ENCODE data around the gene COL25A1.

GRCh38 chr4:108787724-108788123 is 514.7 kb downstream of the COL25A1 start:
- TF ChIP-seq CTCF (IDR thresholded peaks at IDR 0.05; ENCODE audit: low read depth, low read length, missing input control), result no peak
- TF ChIP-seq SP1 (IDR thresholded peaks at IDR 0.05), result no peak
- no peak for TF ChIP-seq YY1 (IDR thresholded peaks at IDR 0.05)
- no peak for TF ChIP-seq RAD21 (IDR thresholded peaks at IDR 0.05)
- TF ChIP-seq EGR1 (IDR thresholded peaks at IDR 0.05; ENCODE audit: low read depth in 2 of 2), result no peak
- no peak for TF ChIP-seq TAF1 (conservative IDR thresholded peaks at IDR 0.05)
- TF ChIP-seq MAX (IDR thresholded peaks at IDR 0.05), result no peak
